ENCODE measurements around the gene DUSP22. TPM values are rescaled to one million over a fixed set of nuclear protein-coding genes. Genes with fewer than 3 reads are reported as not detected.

The DUSP22 gene
- total RNA-seq, 1 experiment from 2014 or later, result 19.2 TPM

- H3K79me2 ChIP-seq (ENCODE audit: insufficient read depth, low read length), result no peaks in the 10 kb centered on the region
- ChIA-PET CTCF (no interaction called here), RAD21 (ENCODE audit: low non-redundant PET in 1 of 2, low total read pairs in 2 of 2, uncharacterized antibody in 2 of 2, unreplicated experiment in 2 of 2) (no interaction called here), POLR2A (no interaction called here)
- no peak overlapping the region for H3K27ac ChIP-seq (ENCODE audit: low read depth, low read length)
- no peak overlapping the region for H3K4me3 ChIP-seq (replicated peaks in 1 of 2; ENCODE audit: low read depth in 1 of 2, low read length in 2 of 2)
- H3K27me3 ChIP-seq (ENCODE audit: insufficient read depth, low read length), result no peaks in the 10 kb centered on the region; the same call in 1 of the 2 replicates
- no peaks in the 10 kb centered on the region for H4K20me1 ChIP-seq (ENCODE audit: insufficient read depth)
- no peaks in the 10 kb centered on the region for H3K9me2 ChIP-seq (ENCODE audit: insufficient read depth)
- no peak overlapping the region for H2AFZ ChIP-seq (ENCODE audit: low read depth, low read length, poor library complexity, severe bottlenecking)
- no peak overlapping the region for H3K9ac ChIP-seq (ENCODE audit: low read length)
- no TSS peak for BruUV-seq (replicated peaks)
- intact Hi-C loops (cut with micrococcal nuclease), result no loop called here
- ATAC-seq, result no peak
- TF ChIP-seq REST (IDR thresholded peaks at IDR 0.05; ENCODE audit: low read depth), result no peak
- TF ChIP-seq FOSL1 (IDR thresholded peaks at IDR 0.05; ENCODE audit: low read depth), result no peak
- TF ChIP-seq POLR2A (IDR thresholded peaks at IDR 0.05; ENCODE audit: borderline replicate concordance, extremely low read depth, insufficient read depth, insufficient read length), result no peak
- no peak for TF ChIP-seq ZNF274 (IDR thresholded peaks at IDR 0.05; ENCODE audit: low read depth, low read length)
- TF ChIP-seq CTCF (IDR thresholded peaks at IDR 0.05 in 2 of 3, conservative IDR thresholded peaks at IDR 0.05 in 1 of 3; ENCODE audit: borderline replicate concordance in 1 of 3, insufficient read depth in 1 of 3, low read depth in 2 of 3, low read length in 2 of 3), result no peak
- no peak for TF ChIP-seq CEBPB (IDR thresholded peaks at IDR 0.05; ENCODE audit: low read depth)
- no peak for TF ChIP-seq POLR2AphosphoS5 (IDR thresholded peaks at IDR 0.05; ENCODE audit: low read depth, low read length)
- no peak for TF ChIP-seq TCF7L2 (IDR thresholded peaks at IDR 0.05; ENCODE audit: borderline replicate concordance, extremely low read depth, insufficient read depth, insufficient read length)
- TF ChIP-seq MAX (IDR thresholded peaks at IDR 0.05), result no peak
- TF ChIP-seq ATF3 (IDR thresholded peaks at IDR 0.05), result no peak
- H3K36me3 ChIP-seq (ENCODE audit: control insufficient read depth in 1 of 2, insufficient read depth in 2 of 2, low read length in 2 of 2), result no peaks in the 10 kb centered on the region
- DNase-seq (ENCODE audit: low read depth, low spot score), result no peak
- no peaks in the 10 kb centered on the region for H3K9me3 ChIP-seq (ENCODE audit: control insufficient read depth in 1 of 2, insufficient read depth in 1 of 2, low read depth in 1 of 2, low read length in 2 of 2)
- H3K4me1 ChIP-seq (ENCODE audit: control insufficient read depth in 1 of 2, insufficient read depth in 2 of 2, low read length in 2 of 2), result no peaks in the 10 kb centered on the region
- H3K4me2 ChIP-seq (ENCODE audit: low read length), result no peak overlapping the region
Observed at GRCh38 chr6:246352-246751, 45.9 kb upstream of the DUSP22 start.
